WTC11 (cell line): Measurements from ENCODE around the gene OSCAR. TPM values are rescaled to one million over a fixed set of nuclear protein-coding genes. Genes with fewer than 3 reads are reported as not detected.

ENCODE experiments used
- ATAC-seq: fragments of 200-7000 bp; cut with Tn5 transposase; 2 replicates; pipeline ENCODE4 v1.10.0; 2021; ENCODE audit warnings: mild to moderate bottlenecking, moderate library complexity
- CTCF ChIA-PET: fragments of 300-600 bp; sonication (Branson Sonifier 250); formaldehyde crosslinking; loops from one replicate; lab custom pipeline; 2021; ENCODE audit warnings: antibody characterized with exemption; lab: Charles Lee
- POLR2A ChIA-PET: fragments of 350-600 bp; sonication (Branson Sonifier 250); formaldehyde crosslinking; loops from one replicate; lab custom pipeline; 2021; ENCODE audit warnings: antibody characterized with exemption; lab: Charles Lee
- DNase-seq: peaks from one replicate; pipeline ENCODE4 v3.0.0; 2021; ENCODE audit warnings: low spot score
- H3K27ac Mint-ChIP-seq: 2 replicates; pipeline ENCODE4 v1.8.0; 2021; ENCODE audit warnings: mixed read lengths
- H3K27me3 Mint-ChIP-seq: 2 replicates; pipeline ENCODE4 v1.8.0; 2021; ENCODE audit warnings: low read depth, mild to moderate bottlenecking, moderate library complexity, mixed read lengths
- H3K36me3 Mint-ChIP-seq: 2 replicates; pipeline ENCODE4 v1.8.0; 2021; ENCODE audit warnings: mixed read lengths
- H3K4me1 Mint-ChIP-seq: 2 replicates; pipeline ENCODE4 v1.8.0; 2022; ENCODE audit warnings: mixed read lengths
- H3K4me3 Mint-ChIP-seq: 2 replicates; pipeline ENCODE4 v1.8.0; 2021; ENCODE audit warnings: mild to moderate bottlenecking, moderate library complexity, mixed read lengths
- H3K9me3 Mint-ChIP-seq: 2 replicates; pipeline ENCODE4 v1.8.0; 2021; ENCODE audit warnings: mixed read lengths
- ATF1 ChIP-seq: sonication (generic); formaldehyde crosslinking; IDR thresholded peaks from 2 replicates; pipeline ENCODE4 v1.8.1; 2023; ENCODE audit warnings: mild to moderate bottlenecking, moderate library complexity, missing genetic modification reagents
- ATF6 ChIP-seq: sonication (generic); formaldehyde crosslinking; IDR thresholded peaks from 2 replicates; pipeline ENCODE4 v1.8.1; 2023; ENCODE audit warnings: mild to moderate bottlenecking, missing genetic modification reagents
- E2F1 ChIP-seq: sonication (generic); formaldehyde crosslinking; IDR thresholded peaks from 2 replicates; pipeline ENCODE4 v1.8.0; 2022; ENCODE audit warnings: mild to moderate bottlenecking, missing genetic modification reagents
- ERG ChIP-seq: fragments of 250-450 bp; sonication (Bioruptor Pico); IDR thresholded peaks from 2 replicates; pipeline ENCODE4 v1.8.0; 2021; ENCODE audit warnings: mild to moderate bottlenecking
- FOXK1 ChIP-seq: sonication (generic); formaldehyde crosslinking; IDR thresholded peaks from 2 replicates; pipeline ENCODE4 v1.8.0; 2022; ENCODE audit warnings: mild to moderate bottlenecking, moderate library complexity, missing genetic modification reagents
- GTF2I ChIP-seq: fragments of 250-450 bp; sonication (Bioruptor Pico); conservative IDR thresholded peaks from 2 replicates; pipeline ENCODE4 v1.4.0; 2021; ENCODE audit warnings: mild to moderate bottlenecking
- JAZF1 ChIP-seq: fragments of 250-450 bp; sonication (Bioruptor Pico); IDR thresholded peaks from 2 replicates; pipeline ENCODE4 v1.9.0; 2021; ENCODE audit warnings: moderate library complexity, mild to moderate bottlenecking, inconsistent platforms
- JUN ChIP-seq: sonication (generic); formaldehyde crosslinking; IDR thresholded peaks from 2 replicates; pipeline ENCODE4 v1.8.0; 2023; ENCODE audit warnings: mild to moderate bottlenecking, missing genetic modification reagents
- MLX ChIP-seq: sonication (generic); formaldehyde crosslinking; IDR thresholded peaks from 2 replicates; pipeline ENCODE4 v1.8.1; 2023; ENCODE audit warnings: mild to moderate bottlenecking, missing genetic modification reagents, moderate library complexity
- NR1H2 ChIP-seq: sonication (generic); formaldehyde crosslinking; IDR thresholded peaks from 2 replicates; pipeline ENCODE4 v1.9.0; 2021; ENCODE audit warnings: mild to moderate bottlenecking, moderate library complexity, missing genetic modification reagents
- PRRX2 ChIP-seq: fragments of 250-450 bp; sonication (Bioruptor Pico); IDR thresholded peaks from 2 replicates; pipeline ENCODE4 v1.8.0; 2021; ENCODE audit warnings: mild to moderate bottlenecking
- TEAD1 ChIP-seq: sonication (generic); formaldehyde crosslinking; IDR thresholded peaks from 2 replicates; pipeline ENCODE4 v1.8.0; 2022; ENCODE audit warnings: mild to moderate bottlenecking, missing genetic modification reagents
- TEAD4 ChIP-seq: sonication (generic); formaldehyde crosslinking; IDR thresholded peaks from 2 replicates; pipeline ENCODE4 v1.8.0; 2022; ENCODE audit warnings: mild to moderate bottlenecking, missing genetic modification reagents
- ZNF121 ChIP-seq: sonication (generic); formaldehyde crosslinking; IDR thresholded peaks from 2 replicates; pipeline ENCODE4 v1.8.0; 2023; ENCODE audit warnings: missing genetic modification reagents
- ZNF232 ChIP-seq: sonication (generic); formaldehyde crosslinking; IDR thresholded peaks from 2 replicates; pipeline ENCODE4 v1.8.0; 2022; ENCODE audit warnings: mild to moderate bottlenecking, missing genetic modification reagents
- ZNF671 ChIP-seq: fragments of 250-450 bp; sonication (Bioruptor Pico); IDR thresholded peaks from 2 replicates; pipeline ENCODE4 v1.8.0; 2021; ENCODE audit warnings: mild to moderate bottlenecking
- total RNA-seq: library from RNA; stranded (reverse); gene quantifications from 3 replicates; pipeline ENCODE4 v1.2.3, GENCODE V29; 2021
- TF ChIP-seq, protein P1 (sequence below): fragments of 250-450 bp; sonication (Bioruptor Pico); IDR thresholded peaks from 2 replicates; pipeline ENCODE4 v1.9.0; 2021; ENCODE audit warnings: mild to moderate bottlenecking
- TF ChIP-seq, protein P2 (sequence below): sonication (generic); formaldehyde crosslinking; IDR thresholded peaks from 2 replicates; pipeline ENCODE4 v1.8.0; 2023; ENCODE audit warnings: mild to moderate bottlenecking, missing genetic modification reagents
- TF ChIP-seq, protein P3 (sequence below): sonication (generic); formaldehyde crosslinking; IDR thresholded peaks from 2 replicates; pipeline ENCODE4 v1.8.1; 2022; ENCODE audit warnings: low read depth, mild to moderate bottlenecking, moderate library complexity, missing genetic modification reagents, borderline replicate concordance
- TF ChIP-seq, protein P4 (sequence below): sonication (generic); formaldehyde crosslinking; IDR thresholded peaks from 2 replicates; pipeline ENCODE4 v1.8.1; 2023; ENCODE audit warnings: mild to moderate bottlenecking, moderate library complexity, missing genetic modification reagents

The OSCAR gene
- total RNA-seq, 1 experiment from 2014 or later = 2.3 TPM

DNA sequence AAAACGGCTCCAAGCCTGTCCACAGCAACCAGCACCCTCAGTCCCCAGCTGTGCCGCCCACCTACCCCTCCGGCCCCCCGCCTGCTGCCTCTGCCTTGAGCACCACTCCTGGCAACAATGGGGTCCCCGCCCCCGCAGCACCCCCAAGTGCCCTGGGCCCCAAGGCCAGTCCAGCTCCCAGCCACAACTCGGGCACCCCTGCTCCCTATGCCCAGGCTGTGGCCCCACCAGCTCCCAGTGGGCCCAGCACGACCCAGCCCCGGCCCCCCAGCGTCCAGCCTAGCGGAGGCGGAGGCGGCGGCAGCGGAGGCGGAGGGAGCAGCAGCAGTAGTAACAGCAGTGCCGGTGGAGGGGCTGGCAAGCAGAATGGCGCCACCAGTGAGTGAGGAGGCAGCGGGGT is 47.6 kb upstream of the OSCAR start (continued):
- TF ChIP-seq ATF1 (CRISPR knock-in tag) (no peak), ZNF671 (CRISPR knock-in tag) (no peak), FOXK1 (CRISPR knock-in tag) (no peak)

DNA sequence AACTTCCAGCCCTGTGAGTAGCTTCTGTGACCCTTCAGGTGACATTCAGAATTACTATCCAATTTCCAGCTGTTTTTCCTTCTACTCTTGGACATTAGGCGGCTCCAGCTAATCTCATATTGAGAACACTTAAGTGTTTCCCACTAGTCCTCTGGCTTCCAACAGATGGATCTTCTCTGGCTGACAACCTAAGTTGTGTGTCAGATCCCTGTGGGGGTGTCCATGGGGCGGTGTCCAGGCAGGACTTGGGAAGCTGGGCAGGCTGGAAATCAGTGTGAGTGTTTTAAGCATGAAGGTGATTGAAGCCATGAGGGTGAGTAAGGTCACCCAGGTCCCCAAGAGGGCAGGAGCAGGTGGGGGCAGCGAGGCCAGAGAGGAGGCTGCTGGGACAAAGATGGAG is 47.1 kb upstream of the OSCAR start:
- H3K36me3 Mint-ChIP-seq = peaks cover 85% of the 10 kb centered on the region
- no peak for DNase-seq
- TF ChIP-seq, protein P1, sequence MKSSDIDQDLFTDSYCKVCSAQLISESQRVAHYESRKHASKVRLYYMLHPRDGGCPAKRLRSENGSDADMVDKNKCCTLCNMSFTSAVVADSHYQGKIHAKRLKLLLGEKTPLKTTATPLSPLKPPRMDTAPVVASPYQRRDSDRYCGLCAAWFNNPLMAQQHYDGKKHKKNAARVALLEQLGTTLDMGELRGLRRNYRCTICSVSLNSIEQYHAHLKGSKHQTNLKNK = no peak
- TF ChIP-seq TEAD1 (CRISPR knock-in tag) (no peak), E2F1 (CRISPR knock-in tag) (no peak), ATF6 (CRISPR knock-in tag) (no peak), JUN (CRISPR knock-in tag) (no peak), TEAD4 (CRISPR knock-in tag) (no peak), MLX (CRISPR knock-in tag) (no peak), ZNF232 (no peak), JAZF1 (CRISPR knock-in tag) (no peak)
- TF ChIP-seq, protein P2, sequence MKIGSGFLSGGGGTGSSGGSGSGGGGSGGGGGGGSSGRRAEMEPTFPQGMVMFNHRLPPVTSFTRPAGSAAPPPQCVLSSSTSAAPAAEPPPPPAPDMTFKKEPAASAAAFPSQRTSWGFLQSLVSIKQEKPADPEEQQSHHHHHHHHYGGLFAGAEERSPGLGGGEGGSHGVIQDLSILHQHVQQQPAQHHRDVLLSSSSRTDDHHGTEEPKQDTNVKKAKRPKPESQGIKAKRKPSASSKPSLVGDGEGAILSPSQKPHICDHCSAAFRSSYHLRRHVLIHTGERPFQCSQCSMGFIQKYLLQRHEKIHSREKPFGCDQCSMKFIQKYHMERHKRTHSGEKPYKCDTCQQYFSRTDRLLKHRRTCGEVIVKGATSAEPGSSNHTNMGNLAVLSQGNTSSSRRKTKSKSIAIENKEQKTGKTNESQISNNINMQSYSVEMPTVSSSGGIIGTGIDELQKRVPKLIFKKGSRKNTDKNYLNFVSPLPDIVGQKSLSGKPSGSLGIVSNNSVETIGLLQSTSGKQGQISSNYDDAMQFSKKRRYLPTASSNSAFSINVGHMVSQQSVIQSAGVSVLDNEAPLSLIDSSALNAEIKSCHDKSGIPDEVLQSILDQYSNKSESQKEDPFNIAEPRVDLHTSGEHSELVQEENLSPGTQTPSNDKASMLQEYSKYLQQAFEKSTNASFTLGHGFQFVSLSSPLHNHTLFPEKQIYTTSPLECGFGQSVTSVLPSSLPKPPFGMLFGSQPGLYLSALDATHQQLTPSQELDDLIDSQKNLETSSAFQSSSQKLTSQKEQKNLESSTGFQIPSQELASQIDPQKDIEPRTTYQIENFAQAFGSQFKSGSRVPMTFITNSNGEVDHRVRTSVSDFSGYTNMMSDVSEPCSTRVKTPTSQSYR (CRISPR knock-in tag) = no peak
- TF ChIP-seq, protein P3, sequence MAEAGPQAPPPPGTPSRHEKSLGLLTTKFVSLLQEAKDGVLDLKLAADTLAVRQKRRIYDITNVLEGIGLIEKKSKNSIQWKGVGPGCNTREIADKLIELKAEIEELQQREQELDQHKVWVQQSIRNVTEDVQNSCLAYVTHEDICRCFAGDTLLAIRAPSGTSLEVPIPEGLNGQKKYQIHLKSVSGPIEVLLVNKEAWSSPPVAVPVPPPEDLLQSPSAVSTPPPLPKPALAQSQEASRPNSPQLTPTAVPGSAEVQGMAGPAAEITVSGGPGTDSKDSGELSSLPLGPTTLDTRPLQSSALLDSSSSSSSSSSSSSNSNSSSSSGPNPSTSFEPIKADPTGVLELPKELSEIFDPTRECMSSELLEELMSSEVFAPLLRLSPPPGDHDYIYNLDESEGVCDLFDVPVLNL (CRISPR knock-in tag) = no peak
- TF ChIP-seq, all 79 proteins: peak for 0
- H3K9me3 Mint-ChIP-seq = no peaks in the 10 kb centered on the region
- H3K27me3 Mint-ChIP-seq = no peaks in the 10 kb centered on the region; the same call in 1 of the 2 replicates
- no peak for ATAC-seq
- H3K27ac Mint-ChIP-seq = no peak overlapping the region
- ChIA-PET POLR2A (interaction anchor here (1.4 kb wide), 1 partner anchor 8 kb away, joined by 3 read pairs; no protein-coding TSS in a partner anchor), CTCF (no interaction called here)
- no peaks in the 10 kb centered on the region for H3K4me1 Mint-ChIP-seq
- H3K4me3 Mint-ChIP-seq = no peak overlapping the region

DNA sequence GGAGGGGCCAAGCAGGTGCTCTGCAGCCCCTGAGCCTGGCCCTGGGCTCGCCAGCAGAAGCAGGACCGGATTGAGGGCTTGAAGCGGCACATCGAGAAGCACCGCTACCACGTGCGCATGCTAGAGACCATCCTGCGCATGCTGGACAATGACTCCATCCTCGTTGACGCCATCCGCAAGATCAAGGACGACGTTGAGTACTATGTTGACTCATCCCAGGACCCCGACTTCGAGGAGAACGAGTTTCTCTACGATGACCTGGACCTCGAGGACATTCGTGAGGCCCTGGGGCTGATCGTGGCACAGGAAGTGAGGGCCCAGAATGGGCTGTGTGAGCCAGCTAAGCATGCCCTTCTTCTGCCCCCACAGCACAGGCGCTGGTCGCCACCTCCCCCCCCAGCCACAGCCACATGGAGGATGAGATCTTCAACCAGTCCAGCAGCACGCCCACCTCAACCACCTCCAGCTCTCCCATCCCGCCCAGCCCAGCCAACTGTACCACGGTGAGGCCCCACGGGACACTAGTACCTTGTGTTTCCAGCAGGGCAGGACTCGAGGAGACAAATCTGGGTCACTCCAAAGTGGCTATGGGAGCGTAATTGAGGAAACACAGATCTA is 45.0 kb upstream of the OSCAR start:
- ChIA-PET CTCF (no interaction called here), POLR2A (no interaction called here)
- DNase-seq (no peak), ATAC-seq (no peak)
- H3K27me3 Mint-ChIP-seq = no peaks in the 10 kb centered on the region; the same call in 1 of the 2 replicates
- H3K4me1 Mint-ChIP-seq = peaks cover 2% of the 10 kb centered on the region; the same call in 1 of the 2 replicates
- H3K27ac Mint-ChIP-seq = no peak overlapping the region
- peaks cover 75% of the 10 kb centered on the region for H3K36me3 Mint-ChIP-seq
- no peak overlapping the region for H3K4me3 Mint-ChIP-seq
- no peaks in the 10 kb centered on the region for H3K9me3 Mint-ChIP-seq
- TF ChIP-seq ERG (no peak), PRRX2 (no peak), NR1H2 (no peak), GTF2I (CRISPR knock-in tag) (no peak), ZNF121 (CRISPR knock-in tag) (no peak)
- TF ChIP-seq, protein P3 (CRISPR knock-in tag) = no peak
- TF ChIP-seq, protein P4, sequence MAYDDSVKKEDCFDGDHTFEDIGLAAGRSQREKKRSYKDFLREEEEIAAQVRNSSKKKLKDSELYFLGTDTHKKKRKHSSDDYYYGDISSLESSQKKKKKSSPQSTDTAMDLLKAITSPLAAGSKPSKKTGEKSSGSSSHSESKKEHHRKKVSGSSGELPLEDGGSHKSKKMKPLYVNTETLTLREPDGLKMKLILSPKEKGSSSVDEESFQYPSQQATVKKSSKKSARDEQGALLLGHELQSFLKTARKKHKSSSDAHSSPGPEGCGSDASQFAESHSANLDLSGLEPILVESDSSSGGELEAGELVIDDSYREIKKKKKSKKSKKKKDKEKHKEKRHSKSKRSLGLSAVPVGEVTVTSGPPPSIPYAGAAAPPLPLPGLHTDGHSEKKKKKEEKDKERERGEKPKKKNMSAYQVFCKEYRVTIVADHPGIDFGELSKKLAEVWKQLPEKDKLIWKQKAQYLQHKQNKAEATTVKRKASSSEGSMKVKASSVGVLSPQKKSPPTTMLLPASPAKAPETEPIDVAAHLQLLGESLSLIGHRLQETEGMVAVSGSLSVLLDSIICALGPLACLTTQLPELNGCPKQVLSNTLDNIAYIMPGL (CRISPR knock-in tag) = no peak
